GM10266 (cell line): ENCODE measurements around the gene VDAC1.

Experiments used
- DNase-seq: peaks from one replicate; pipeline ENCODE4 v3.0.0; 2012; ENCODE audit errors: extremely low spot score
- CTCF ChIP-seq: IDR thresholded peaks from 2 replicates; pipeline ENCODE4 v1.5.1; 2012; ENCODE audit warnings: mild to moderate bottlenecking, low read depth; ENCODE audit not compliant: control insufficient read depth, insufficient read depth; ENCODE audit errors: missing control alignments

The VDAC1 gene

GRCh38 chr5:134025786-134026185 is 21.0 kb upstream of the VDAC1 start:
- TF ChIP-seq CTCF, result no peak
- no peak for DNase-seq

GRCh38 chr5:134024811-134025210 is 20.0 kb upstream of the VDAC1 start:
- no peak for TF ChIP-seq CTCF

GRCh38 chr5:134022333-134022732 is 17.6 kb upstream of the VDAC1 start:
- DNase-seq, result no peak
- TF ChIP-seq CTCF, result no peak

More at GRCh38 chr5:134024811-134025210, 20.0 kb upstream of the VDAC1 start:
- DNase-seq, result no peak

GRCh38 chr5:134020188-134020587 is 15.4 kb upstream of the VDAC1 start:
- no peak for TF ChIP-seq CTCF
- no peak for DNase-seq

GRCh38 chr5:134019636-134020035 is 14.9 kb upstream of the VDAC1 start:
- no peak for DNase-seq

GRCh38 chr5:134018986-134019316 is 14.2 kb upstream of the VDAC1 start:
- no peak for TF ChIP-seq CTCF
- DNase-seq, result no peak

More at GRCh38 chr5:134019636-134020035, 14.9 kb upstream of the VDAC1 start:
- TF ChIP-seq CTCF, result no peak

GRCh38 chr5:134018154-134018985 is 13.6 kb upstream of the VDAC1 start:
- no peak for DNase-seq
- TF ChIP-seq CTCF, result no peak
